HEK293T (cell line): Measurements from ENCODE around the gene AQP2.

Experiments used
- ARNT ChIP-seq: fragments of 450-650 bp; IDR thresholded peaks from 2 replicates; pipeline ENCODE4 v1.6.1; 2017; ENCODE audit warnings: mild to moderate bottlenecking
- BHLHE40 ChIP-seq: fragments of 450-650 bp; IDR thresholded peaks from 2 replicates; pipeline ENCODE4 v1.6.1; 2016; ENCODE audit warnings: mild to moderate bottlenecking, moderate library complexity, borderline replicate concordance
- FOXK2 ChIP-seq: fragments of 450-650 bp; IDR thresholded peaks from 2 replicates; pipeline ENCODE4 v1.6.1; 2016; ENCODE audit warnings: mild to moderate bottlenecking
- FOXM1 ChIP-seq: fragments of 450-650 bp; IDR thresholded peaks from 2 replicates; pipeline ENCODE4 v1.6.1; 2017; ENCODE audit warnings: mild to moderate bottlenecking, borderline replicate concordance
- HDGF ChIP-seq: fragments of 450-650 bp; IDR thresholded peaks from 2 replicates; pipeline ENCODE4 v1.6.1; 2017; ENCODE audit warnings: antibody characterized with exemption, borderline replicate concordance
- NFRKB ChIP-seq: fragments of 450-650 bp; IDR thresholded peaks from 2 replicates; pipeline ENCODE4 v1.6.1; 2016; ENCODE audit warnings: mild to moderate bottlenecking, moderate library complexity
- SP1 ChIP-seq: fragments of 450-650 bp; IDR thresholded peaks from 2 replicates; pipeline ENCODE4 v1.6.1; 2017
- SUZ12 ChIP-seq: fragments of 450-650 bp; IDR thresholded peaks from 2 replicates; pipeline ENCODE4 v1.6.1; 2016; ENCODE audit warnings: mild to moderate bottlenecking
- TARDBP ChIP-seq: fragments of 450-650 bp; IDR thresholded peaks from 2 replicates; pipeline ENCODE4 v1.6.1; 2016
- ZNF384 ChIP-seq: fragments of 450-650 bp; IDR thresholded peaks from 2 replicates; pipeline ENCODE4 v1.6.1; 2016
- TF ChIP-seq, protein P1 (sequence below): fragments of 450-650 bp; IDR thresholded peaks from 2 replicates; pipeline ENCODE4 v1.6.1; 2016

GRCh38 chr12:49934505-49934904, 16.0 kb upstream of the AQP2 start:
- no peak for TF ChIP-seq NFRKB
- no peak for TF ChIP-seq ZNF384
- TF ChIP-seq HDGF: no peak
- no peak for TF ChIP-seq SP1
- TF ChIP-seq SUZ12: no peak
- no peak for TF ChIP-seq TARDBP
- TF ChIP-seq BHLHE40: no peak
- TF ChIP-seq, protein P1, sequence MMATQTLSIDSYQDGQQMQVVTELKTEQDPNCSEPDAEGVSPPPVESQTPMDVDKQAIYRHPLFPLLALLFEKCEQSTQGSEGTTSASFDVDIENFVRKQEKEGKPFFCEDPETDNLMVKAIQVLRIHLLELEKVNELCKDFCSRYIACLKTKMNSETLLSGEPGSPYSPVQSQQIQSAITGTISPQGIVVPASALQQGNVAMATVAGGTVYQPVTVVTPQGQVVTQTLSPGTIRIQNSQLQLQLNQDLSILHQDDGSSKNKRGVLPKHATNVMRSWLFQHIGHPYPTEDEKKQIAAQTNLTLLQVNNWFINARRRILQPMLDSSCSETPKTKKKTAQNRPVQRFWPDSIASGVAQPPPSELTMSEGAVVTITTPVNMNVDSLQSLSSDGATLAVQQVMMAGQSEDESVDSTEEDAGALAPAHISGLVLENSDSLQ: no peak
- no peak for TF ChIP-seq ARNT
- no peak for TF ChIP-seq FOXK2
- TF ChIP-seq FOXM1: no peak
